Breast epithelium (tissue), 3 donors: ENCODE measurements around the gene PTPN4.

ENCODE experiments used
- POLR2AphosphoS5 ChIP-seq, 3 donors: sonication (generic); formaldehyde crosslinking; IDR thresholded peaks; one replicate each; pipeline ENCODE4 v1.6.1; 2017; ENCODE audit warnings: antibody characterized with exemption in 3 of 3
- TF ChIP-seq, protein P1 (sequence below), 3 donors: fragments of 450-650 bp; IDR thresholded peaks; one replicate each; pipeline ENCODE4 v1.5.1; 2016 to 2017; ENCODE audit warnings: antibody characterized with exemption in 3 of 3, mild to moderate bottlenecking in 3 of 3, moderate library complexity in 3 of 3

DNA sequence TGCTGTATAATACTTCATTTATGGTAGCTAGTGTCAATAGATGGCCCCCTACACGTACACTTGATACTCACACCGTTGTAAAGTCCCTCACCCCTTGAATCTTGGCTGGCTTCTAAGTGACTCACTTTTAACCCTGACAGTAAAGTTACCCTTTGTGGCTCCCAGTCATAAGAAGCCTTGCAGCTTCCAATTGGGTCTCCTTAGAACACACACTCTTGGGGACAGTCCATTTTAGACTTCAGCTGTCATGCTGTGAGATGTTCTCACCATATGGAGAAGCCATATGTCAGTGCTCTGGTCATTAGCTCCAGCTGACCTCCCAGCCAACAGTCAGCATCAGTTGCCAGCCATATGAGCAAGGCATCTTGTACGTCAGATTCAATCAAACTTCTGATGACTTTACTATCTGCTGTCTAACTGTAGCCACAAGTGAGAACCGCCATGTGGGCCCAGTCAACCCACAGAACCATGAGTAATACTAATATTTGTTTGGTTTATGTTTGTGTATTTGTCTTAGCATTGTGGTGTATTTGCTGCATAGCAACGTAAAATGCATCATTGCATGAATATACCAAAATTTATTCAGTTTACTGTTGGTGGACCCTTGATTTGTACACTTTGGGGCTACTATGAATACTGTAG is 68.3 kb downstream of the PTPN4 start:
- TF ChIP-seq, protein P1, sequence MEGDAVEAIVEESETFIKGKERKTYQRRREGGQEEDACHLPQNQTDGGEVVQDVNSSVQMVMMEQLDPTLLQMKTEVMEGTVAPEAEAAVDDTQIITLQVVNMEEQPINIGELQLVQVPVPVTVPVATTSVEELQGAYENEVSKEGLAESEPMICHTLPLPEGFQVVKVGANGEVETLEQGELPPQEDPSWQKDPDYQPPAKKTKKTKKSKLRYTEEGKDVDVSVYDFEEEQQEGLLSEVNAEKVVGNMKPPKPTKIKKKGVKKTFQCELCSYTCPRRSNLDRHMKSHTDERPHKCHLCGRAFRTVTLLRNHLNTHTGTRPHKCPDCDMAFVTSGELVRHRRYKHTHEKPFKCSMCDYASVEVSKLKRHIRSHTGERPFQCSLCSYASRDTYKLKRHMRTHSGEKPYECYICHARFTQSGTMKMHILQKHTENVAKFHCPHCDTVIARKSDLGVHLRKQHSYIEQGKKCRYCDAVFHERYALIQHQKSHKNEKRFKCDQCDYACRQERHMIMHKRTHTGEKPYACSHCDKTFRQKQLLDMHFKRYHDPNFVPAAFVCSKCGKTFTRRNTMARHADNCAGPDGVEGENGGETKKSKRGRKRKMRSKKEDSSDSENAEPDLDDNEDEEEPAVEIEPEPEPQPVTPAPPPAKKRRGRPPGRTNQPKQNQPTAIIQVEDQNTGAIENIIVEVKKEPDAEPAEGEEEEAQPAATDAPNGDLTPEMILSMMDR (IDR thresholded peaks at IDR 0.05) = no peak
- no peak for TF ChIP-seq POLR2AphosphoS5 (IDR thresholded peaks at IDR 0.05)
